Activated CD4-positive, alpha-beta T cell treated with anti-CD3 and anti-CD28 coated beads, Interleukin-2, Interleukin-6, amounts not matched to agents 100 ng/mL and 50 ng/mL, durations not matched to agents 16 hours and 8 hours (primary cell): ENCODE measurements around the gene PHF10.

Experiments used
- DNase-seq: peaks from one replicate; pipeline ENCODE4 v3.0.0-alpha.2; 2020

PHF10 gene

DNA sequence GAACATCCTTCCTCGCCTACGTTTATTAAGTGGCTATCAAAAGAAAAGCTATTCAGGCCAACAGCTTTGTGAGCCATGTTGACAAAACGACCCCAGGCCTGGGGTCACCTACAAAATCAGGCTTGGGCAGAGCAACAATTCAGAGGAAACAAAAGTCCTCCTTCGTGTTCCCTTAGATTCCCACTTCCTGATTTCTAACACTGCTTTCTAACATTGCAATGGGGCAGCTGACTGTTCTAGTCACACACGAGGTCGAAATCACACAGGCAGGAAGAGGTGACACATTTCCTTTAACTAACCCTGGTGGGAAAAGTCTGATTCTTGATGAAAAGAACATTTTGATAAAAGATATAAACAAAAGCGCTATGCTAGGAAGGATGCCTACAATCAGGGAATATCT is 54.4 kb downstream of the PHF10 start:
- DNase-seq = no peak

DNA sequence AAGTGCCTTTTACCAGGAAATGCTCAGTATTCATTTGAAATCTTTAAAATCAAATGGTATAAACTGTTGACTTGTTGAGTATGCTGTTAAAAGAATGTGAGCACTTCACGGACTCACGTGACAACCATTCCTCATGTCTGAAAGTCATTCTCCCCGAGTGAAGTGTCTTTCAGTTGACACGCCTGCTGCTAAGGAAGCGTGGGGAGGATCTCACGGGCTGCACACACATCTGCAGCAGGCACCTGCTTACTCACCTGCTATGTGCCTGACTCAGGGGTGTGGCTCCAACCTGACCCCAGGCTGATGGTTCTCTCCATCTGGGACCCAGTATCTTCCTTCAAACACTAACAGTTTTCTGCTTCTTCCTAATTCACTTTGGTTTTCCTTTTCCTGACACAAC is 55.2 kb downstream of the PHF10 start:
- no peak for DNase-seq

DNA sequence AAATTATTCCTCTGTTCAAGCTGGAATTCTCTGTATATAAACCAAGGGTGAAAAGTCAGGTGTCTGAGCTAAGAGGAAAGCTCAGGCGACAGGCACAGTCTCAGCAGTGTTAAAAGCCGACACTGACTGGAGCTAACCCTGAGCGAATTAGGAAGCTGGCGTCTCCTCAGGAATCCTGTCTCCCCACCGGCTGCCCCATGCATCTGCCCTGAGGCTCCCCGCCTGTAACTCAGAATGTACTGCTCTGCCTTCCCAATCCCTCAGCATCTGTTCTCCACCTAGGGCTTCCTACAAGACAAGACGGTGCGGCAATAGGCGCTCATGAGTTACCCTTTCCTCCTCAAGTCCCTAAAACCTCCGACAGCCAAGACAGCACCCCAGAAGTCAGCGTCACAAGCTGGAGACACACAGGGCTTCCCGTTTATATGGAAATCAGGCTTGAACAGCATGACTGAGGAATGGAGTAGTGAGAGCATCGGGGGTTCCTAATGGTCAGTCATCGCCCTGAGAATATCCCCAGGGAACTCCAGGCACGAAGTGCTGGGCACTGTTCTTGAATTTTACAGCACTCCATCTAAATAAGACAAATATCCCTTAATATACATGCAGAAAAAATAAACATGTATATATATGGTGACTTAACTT is 56.0 kb downstream of the PHF10 start:
- DNase-seq = no peak

DNA sequence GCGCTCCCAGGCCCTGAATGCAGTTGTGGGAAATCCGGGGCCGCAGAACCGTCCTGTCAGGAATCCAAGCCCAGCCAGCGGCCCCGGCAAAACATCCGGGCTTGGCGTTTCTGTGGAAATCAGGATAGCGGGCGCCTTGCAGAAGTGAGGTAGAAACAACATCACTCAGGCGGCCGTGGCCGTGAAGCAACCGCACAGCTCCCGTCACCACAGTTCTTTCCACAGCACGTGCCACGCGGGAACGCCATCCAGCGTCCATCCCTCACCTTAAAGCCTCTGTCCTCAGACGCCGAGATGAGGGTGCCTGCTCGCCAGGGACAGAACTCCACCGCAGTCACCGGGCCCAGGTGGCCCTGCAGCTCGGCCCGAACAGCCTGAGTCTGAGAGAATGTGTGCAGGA is 56.6 kb downstream of the PHF10 start:
- no peak for DNase-seq

DNA sequence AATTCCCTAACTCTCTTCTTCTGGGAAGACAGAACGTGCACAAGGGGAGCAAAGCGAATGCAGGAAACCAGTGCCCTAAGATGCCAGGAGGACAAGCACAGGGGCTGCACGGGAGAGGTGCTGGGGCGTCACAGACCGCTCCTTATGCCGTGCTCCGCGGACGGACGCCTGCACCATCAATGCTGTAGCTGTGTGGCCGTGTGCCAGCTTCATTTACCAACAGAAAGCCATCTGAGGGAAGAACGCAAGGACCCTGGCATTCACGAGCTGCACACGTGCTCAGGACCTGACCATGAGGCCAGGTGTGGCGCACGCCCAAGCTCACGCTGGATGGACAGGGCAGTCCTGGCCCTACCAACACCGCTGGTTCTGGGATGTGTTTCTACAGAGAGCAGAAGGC is 57.9 kb downstream of the PHF10 start:
- no peak for DNase-seq

DNA sequence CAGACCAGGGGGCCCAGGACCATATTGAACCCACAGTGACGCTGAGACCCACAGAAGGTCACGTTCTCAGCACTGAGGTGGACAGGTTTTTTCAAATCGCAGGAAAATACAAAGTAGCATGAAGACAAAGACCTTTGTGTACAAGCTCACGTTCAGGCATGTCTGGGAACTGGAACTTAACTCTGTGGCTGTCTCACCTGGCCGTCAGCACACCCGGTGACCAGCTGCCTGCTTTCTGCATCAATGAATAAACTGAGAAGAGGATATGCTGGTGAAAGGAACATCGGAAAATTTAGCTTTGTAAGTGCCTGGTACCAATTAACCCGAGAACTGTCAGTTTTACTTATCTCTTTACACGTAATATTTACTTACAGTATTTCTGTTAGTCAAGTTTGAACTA is 59.0 kb downstream of the PHF10 start:
- no peak for DNase-seq

DNA sequence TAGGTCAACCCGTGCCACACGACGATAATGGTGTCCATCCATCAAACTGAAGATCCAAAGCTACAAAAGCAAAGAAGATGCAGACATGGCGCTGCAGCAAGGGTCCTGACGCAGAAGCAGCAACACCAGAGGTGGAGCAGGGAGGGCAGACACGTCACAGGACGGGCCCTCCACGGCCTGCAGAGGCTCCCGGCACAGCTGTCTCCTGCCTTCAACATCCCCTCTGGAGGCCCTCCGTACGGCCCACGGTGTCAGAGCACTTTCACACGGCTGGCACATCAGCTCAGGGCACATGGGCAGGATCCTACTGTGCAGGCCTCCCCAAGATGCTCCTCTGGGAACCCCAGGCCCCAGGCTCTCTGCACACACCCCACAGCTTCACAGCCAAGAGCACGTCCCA is 60.1 kb downstream of the PHF10 start:
- no peak for DNase-seq

DNA sequence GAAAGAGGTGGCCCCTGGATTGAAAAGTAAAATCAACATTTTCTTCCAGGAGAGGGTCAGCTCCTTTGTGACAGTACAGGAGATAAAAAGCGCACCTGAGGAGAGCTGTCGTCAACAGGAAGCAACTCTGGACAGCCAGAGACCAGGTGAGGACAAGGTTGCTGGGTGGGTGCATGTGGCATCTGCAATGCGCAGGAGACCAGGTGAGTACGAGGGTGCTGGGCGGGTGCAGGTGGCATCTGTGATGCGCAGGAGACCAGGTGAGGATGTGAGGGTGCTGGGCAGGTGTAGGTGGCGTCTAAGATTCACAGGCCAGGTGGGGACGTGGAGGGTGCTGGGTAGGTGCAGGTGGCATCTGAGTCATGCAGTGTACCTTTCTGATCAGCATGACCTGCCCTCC is 60.8 kb downstream of the PHF10 start:
- DNase-seq = no peak

DNA sequence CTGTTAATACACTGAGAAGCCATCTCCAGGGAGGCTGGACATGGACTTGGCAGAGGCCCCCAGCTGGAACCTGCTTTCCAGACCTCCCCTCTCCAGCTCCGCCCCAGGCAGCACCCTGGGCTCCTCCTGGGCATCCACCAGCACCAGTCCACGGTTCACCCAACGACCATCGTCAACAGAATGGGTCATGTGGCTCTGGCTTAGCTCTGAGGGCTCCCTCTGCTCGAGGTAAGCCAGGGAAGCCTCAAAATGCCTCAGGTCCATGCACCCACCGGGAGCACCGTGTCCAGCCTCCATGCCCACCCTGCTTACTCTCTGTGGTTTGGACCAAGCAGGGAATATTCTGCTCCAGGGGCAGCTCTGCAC is 62.9 kb downstream of the PHF10 start:
- DNase-seq = no peak

DNA sequence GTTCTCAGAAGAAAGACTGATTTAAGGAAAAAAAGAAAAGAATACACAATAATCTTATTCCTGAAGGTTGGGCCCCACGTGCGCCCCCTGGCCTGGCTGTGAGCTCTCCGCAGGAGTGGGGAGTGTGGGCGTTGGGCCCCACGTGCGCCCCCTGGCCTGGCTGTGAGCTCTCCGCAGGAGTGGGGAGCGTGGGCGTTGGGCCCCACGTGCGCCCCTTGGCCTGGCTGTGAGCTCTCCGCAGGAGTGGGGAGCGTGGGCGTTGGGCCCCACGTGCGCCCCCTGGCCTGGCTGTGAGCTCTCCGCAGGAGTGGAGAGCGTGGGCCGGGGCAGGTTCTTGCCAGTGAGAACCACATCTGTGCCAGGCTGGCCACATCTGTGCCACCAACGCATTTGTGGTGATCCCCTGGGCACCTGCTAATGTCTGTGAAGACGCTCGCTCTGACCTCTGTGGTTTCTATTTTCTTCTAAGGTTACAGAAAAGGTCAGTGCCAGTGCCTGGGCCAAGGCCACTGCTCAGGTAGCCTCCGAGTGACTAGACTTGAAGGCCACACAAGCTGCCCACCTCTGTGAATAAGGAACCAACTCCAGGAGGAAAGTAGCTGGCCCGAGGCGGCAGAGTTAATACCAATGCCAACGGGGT is 63.4 kb downstream of the PHF10 start:
- no peak for DNase-seq

DNA sequence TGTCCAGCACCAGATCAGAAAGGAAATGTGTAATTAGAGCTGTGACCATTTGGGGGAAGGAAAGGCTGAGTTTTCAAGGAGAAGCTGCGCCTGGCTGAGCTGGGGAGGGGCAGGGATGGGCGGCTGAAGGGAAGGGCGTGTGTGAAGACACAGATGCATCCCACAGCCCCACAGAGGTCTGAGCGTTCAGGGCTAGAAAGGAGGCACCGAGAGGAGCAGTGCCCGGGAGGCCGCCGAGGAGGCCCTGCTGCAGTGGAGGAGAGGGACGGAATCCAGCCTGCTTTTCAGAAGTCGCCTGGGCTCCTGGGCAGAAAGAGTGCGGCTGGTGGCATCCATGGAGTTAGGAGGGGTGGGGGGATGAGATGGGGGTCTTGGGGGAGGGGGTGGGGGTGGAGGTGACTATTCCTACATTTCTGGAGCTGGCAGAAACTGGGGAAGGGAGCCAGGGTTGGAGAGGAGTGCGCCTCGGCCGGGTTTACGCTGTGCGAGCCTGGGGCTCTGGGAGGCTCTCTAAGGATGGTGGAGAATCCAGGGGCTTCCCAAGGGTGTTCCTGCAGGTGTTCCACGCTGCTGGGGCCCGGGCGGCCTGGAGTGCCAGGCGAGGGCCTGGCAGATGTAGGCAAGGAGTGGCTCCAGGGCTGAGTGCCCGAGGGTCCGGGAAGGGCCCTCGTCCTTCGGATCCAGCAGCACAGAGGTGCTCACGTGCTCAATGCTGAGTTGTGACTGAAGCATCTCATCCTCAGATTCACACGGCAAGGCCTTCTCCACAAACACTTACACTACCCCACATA is 64.3 kb downstream of the PHF10 start:
- DNase-seq = no peak

DNA sequence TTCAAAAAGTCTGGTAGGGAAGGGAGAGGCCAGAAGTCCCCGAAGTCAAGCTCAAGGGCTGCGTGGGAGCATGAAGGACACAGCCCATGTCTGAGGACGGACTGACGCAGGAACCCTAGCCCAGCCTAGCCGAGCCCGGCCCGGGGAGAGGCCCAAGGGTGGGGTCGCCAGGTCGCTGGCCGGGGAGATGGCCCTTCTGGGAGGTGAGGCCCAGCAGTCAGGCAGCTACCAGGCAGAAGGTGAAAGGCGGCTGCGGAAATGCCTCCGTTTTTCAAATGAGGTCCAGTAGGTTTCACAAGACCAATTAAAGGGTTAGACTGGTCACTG is 67.1 kb downstream of the PHF10 start:
- no peak for DNase-seq

DNA sequence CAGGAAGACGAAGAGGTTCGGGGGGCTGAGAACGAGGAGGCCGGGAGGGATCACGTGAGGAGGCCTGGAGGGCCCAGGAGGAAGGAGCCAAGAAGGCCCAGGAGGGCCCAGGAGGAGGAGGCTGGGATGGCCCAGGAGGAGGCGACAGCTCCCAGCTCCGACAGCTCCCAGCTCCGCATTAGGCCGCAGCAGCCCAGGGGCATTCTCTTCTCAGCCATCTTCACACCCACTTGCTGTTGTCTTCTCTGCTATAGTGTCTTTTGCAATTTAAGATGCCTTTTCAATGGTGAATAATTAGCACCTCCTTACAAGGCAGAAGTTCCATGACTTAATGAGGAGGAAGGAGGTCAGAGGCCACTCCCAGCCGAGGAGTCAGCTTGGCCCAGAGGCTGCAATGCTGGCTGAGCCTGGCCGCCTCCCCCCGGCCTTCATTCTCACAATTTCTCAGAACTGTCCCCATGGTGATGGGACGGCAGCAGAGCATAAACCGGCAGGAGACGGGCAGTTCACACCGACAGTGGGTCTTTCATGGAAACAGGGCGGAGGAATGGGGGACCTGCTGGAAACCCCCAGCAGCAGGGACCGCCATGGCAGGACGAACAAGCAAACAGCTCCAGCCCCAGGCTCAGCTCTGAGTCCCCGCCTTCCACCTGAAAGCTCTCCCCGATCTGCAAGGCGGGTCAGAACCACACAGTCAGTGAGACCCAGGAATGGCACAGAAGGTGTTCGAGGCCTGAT is 67.6 kb downstream of the PHF10 start:
- DNase-seq = no peak

DNA sequence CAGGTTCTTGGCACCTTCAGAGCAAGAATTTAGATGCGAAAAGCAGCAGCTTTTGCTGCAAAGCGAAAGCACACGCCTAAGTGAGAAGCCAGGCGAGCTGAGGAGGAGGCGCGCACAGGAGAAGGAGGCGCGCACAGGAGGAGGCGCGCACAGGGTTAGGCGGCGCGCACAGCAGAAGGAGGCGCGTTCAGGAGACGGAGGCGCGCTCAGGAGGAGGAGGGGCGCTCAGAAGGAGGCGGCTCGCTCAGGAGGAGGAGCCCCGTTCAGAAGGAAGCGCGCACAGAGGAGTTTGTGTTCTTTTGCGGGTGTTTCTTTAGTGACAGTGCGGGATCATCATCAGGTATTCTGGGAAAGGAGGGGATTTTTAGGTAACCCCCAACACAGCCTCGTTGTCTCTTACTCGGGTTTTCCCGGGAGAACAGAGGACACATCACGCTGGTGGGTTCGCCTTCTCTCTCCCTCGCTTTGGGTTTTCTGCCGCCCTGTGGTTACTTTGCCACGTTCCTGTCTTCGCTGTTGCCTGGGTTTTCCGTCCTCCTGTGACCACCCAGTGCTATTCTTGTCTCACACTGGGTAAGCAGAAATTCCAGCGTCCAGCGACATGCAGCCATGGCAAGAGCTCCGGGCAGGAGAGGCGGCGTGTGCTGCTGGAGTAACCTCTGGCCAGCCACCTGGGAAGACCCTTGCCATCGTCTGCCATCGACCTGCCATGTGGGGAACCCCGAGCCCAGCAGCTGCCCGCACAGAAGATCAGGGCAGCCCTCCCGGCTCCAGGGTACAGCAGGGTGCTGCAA is 69.5 kb downstream of the PHF10 start:
- DNase-seq = peak; percentile 66
